ENCODE data around the gene TRIM37.

DNA sequence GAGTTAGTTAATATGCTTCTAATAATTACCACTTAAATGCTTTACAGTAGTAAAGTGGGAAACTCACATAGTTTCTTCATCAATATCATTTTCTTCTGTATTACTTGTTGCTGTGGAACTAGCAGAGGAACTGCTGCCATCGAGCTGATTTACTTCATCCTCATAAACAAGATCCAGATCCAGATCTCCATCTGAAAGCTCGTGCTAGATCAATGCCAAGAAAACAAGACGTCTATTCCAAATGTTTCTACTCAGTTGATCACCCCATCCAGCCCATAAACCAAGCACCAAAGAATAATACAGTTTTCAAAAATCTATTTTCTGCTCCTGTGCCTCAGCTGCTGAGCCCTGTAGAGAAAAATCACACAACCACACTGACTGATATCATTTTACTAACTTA, 59.1 kb downstream of the TRIM37 start:
- TF ChIP-seq, protein P1, sequence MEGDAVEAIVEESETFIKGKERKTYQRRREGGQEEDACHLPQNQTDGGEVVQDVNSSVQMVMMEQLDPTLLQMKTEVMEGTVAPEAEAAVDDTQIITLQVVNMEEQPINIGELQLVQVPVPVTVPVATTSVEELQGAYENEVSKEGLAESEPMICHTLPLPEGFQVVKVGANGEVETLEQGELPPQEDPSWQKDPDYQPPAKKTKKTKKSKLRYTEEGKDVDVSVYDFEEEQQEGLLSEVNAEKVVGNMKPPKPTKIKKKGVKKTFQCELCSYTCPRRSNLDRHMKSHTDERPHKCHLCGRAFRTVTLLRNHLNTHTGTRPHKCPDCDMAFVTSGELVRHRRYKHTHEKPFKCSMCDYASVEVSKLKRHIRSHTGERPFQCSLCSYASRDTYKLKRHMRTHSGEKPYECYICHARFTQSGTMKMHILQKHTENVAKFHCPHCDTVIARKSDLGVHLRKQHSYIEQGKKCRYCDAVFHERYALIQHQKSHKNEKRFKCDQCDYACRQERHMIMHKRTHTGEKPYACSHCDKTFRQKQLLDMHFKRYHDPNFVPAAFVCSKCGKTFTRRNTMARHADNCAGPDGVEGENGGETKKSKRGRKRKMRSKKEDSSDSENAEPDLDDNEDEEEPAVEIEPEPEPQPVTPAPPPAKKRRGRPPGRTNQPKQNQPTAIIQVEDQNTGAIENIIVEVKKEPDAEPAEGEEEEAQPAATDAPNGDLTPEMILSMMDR (IDR thresholded peaks at IDR 0.05; ENCODE audit: low read length): no peak
- TF ChIP-seq EZH2 (optimal IDR thresholded peaks at IDR 0.05; ENCODE audit: low read depth, low read length): no peak
- no peak for TF ChIP-seq EZH2phosphoT487 (IDR thresholded peaks at IDR 0.05; ENCODE audit: low read length)

Data from MM.1S (cell line).